ENCODE measurements around the gene NISCH. TPM values are rescaled to one million over a fixed set of nuclear protein-coding genes. Genes with fewer than 3 reads are reported as not detected.

NISCH gene
- total RNA-seq, 1 donor from 2014 or later: 43.3 TPM

DNA sequence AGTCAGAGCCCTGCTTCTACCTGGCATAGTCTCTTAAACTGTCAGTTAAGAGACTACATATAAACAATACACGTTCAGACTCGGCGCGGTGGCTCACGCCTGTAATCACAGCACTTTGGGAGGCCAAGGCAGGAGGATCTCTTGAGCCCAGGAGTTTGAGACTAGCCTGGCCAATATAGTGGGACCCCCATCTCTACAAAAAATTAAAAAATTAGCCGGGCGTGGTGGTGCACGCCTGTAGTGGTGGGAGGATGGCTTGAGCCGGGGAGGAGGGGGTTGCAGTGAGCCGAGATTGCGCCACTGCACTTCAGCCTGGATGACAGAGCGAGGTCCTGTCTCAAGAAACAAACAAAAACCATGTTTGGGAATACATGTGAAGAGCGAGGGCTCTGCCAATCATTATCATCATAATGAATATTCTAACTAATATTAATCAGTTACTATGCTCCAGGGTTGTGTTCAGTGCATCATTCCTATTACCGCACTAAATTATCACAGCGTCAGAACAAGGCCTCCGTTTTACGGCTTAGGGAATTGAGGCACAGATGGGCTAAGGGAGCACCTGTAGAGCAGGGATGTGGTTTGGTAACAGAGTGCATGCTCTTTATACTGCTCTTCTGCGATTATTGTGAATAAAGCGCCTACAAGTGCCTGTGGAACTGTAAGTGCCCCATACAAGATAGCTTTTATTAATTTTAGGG lies 80.2 kb downstream of the NISCH start:
- Histone ChIP-seq H3K9ac (ENCODE audit: low read depth in 1 of 3, low read length in 3 of 3) (peak overlapping the region; percentile 27 to 50 (median 40)), H3K27me3 (ENCODE audit: control insufficient read depth in 3 of 3, insufficient read depth in 3 of 3, low read length in 3 of 3) (peaks cover 0 to 3% (median 0%) of the 10 kb centered on the region in 3 donors), H3K9me3 (ENCODE audit: control insufficient read depth in 3 of 3, low read length in 3 of 3) (no peaks in the 10 kb centered on the region), H3K4me1 (ENCODE audit: control insufficient read depth in 3 of 3, insufficient read depth in 3 of 3, low read length in 3 of 3) (peaks cover 52 to 70% (median 55%) of the 10 kb centered on the region in 3 donors), H3K36me3 (ENCODE audit: control insufficient read depth in 3 of 3, insufficient read depth in 3 of 3, low read length in 3 of 3) (peaks cover 0 to 8% (median 3%) of the 10 kb centered on the region in 3 donors), H3K27ac (ENCODE audit: low read depth, low read length) (peak overlapping the region; percentile 36), H3K4me3 (ENCODE audit: low read length in 3 of 3) (peak overlapping the region in 2 of 3 donors; percentile 62 to 94)

DNA sequence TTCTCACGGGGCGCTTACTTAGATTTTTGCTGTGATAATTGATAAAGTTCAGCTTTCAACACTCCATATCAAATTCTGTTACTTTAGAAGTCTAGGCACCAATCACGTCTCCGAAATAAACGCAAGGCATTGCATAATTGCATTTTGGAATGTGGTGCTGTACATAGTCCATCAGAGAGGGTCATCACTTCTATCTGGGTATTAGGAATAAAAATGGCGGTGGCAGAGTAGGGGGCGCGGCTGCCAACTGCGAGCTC lies 80.6 kb downstream of the NISCH start:
- H3K27me3 ChIP-seq (ENCODE audit: control insufficient read depth in 3 of 3, insufficient read depth in 3 of 3, low read length in 3 of 3): peaks cover 0 to 3% (median 0%) of the 10 kb centered on the region in 3 donors
- H3K4me1 ChIP-seq (ENCODE audit: control insufficient read depth in 3 of 3, insufficient read depth in 3 of 3, low read length in 3 of 3): peaks cover 47 to 65% (median 50%) of the 10 kb centered on the region in 3 donors
- peaks cover 3 to 8% (median 6%) of the 10 kb centered on the region in 3 donors for H3K36me3 ChIP-seq (ENCODE audit: control insufficient read depth in 3 of 3, insufficient read depth in 3 of 3, low read length in 3 of 3)
- H3K9ac ChIP-seq (ENCODE audit: low read depth in 1 of 3, low read length in 3 of 3): peak overlapping the region; percentile 27 to 50 (median 40)
- peak overlapping the region; percentile 58 to 94 (median 62) for H3K4me3 ChIP-seq (ENCODE audit: low read length in 3 of 3)
- H3K27ac ChIP-seq (ENCODE audit: low read depth, low read length): peak overlapping the region; percentile 36
- no peaks in the 10 kb centered on the region for H3K9me3 ChIP-seq (ENCODE audit: control insufficient read depth in 3 of 3, low read length in 3 of 3)

DNA sequence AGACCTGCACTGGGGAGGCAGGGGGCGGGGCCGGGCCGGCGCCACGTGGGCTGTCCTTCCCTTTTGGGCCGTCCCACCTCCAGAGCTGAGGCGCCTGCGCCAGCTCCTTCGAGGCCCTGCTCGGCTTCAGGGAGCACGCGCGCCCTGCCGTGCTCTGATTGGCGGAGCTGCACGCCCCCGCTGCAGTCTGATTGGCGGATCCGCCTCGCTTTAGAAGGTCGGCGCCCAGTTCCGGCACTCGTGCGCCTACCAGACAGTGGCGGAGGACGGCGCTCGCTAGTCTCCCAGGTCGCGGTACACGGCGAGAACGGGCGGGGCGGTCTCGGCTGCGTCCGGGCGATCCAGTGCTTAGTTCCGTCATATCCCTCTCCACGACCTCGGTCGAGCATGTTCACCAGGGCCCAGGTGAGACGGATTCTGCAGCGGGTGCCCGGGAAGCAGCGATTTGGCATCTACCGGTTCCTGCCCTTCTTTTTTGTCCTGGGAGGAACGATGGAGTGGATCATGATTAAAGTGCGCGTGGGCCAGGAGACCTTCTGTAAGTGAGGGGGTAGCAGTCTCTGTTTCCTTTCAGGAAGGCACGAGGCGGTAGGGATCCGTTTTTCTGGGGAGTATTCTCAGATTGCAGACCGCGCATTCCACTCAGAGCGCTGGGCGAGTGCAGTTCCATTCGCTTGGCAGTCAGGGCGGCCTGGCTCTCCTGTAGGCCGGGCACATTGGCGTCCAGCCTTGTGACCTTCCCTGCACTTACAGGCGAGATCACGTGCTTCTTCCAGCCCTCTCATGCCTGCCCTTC lies 81.2 kb downstream of the NISCH start, which contains the start of gene UQCC5:
UQCC5 (plus strand) TSS at position 237 of the 796 bp plus-strand sequence; CDS start at position 388, 151 bp downstream.
- Histone ChIP-seq H3K4me3 (ENCODE audit: low read length in 3 of 3) (peak within 1 kb of the TSS; percentile 94 to 98 (median 94)), H3K27ac (ENCODE audit: low read depth, low read length) (peak within 1 kb of the TSS; percentile 93), H3K4me1 (ENCODE audit: control insufficient read depth in 3 of 3, insufficient read depth in 3 of 3, low read length in 3 of 3) (peaks cover 43 to 61% (median 45%) of the 10 kb centered on the region in 3 donors), H3K27me3 (ENCODE audit: control insufficient read depth in 3 of 3, insufficient read depth in 3 of 3, low read length in 3 of 3) (peaks cover 0 to 3% (median 0%) of the 10 kb centered on the region in 3 donors), H3K9ac (ENCODE audit: low read depth in 1 of 3, low read length in 3 of 3) (peak within 1 kb of the TSS; percentile 87 to 100 (median 96)), H3K36me3 (ENCODE audit: control insufficient read depth in 3 of 3, insufficient read depth in 3 of 3, low read length in 3 of 3) (peaks cover 5 to 8% (median 7%) of the 10 kb centered on the region in 3 donors), H3K9me3 (ENCODE audit: control insufficient read depth in 3 of 3, low read length in 3 of 3) (no peaks in the 10 kb centered on the region)

- Histone ChIP-seq H3K4me1 (ENCODE audit: control insufficient read depth in 3 of 3, insufficient read depth in 3 of 3, low read length in 3 of 3) (peaks cover 39 to 55% (median 41%) of the 10 kb centered on the region in 3 donors), H3K27ac (ENCODE audit: low read depth, low read length) (peak overlapping the region; percentile 93), H3K36me3 (ENCODE audit: control insufficient read depth in 3 of 3, insufficient read depth in 3 of 3, low read length in 3 of 3) (peaks cover 5 to 9% (median 8%) of the 10 kb centered on the region in 3 donors), H3K9ac (ENCODE audit: low read depth in 1 of 3, low read length in 3 of 3) (peak overlapping the region; percentile 87 to 100 (median 96)), H3K4me3 (ENCODE audit: low read length in 3 of 3) (peak overlapping the region; percentile 94 to 98 (median 94)), H3K9me3 (ENCODE audit: control insufficient read depth in 3 of 3, low read length in 3 of 3) (no peaks in the 10 kb centered on the region), H3K27me3 (ENCODE audit: control insufficient read depth in 3 of 3, insufficient read depth in 3 of 3, low read length in 3 of 3) (peaks cover 0 to 3% (median 0%) of the 10 kb centered on the region in 3 donors)
Observed at GRCh38 chr3:52537165-52537620, 81.8 kb downstream of the NISCH start.

DNA sequence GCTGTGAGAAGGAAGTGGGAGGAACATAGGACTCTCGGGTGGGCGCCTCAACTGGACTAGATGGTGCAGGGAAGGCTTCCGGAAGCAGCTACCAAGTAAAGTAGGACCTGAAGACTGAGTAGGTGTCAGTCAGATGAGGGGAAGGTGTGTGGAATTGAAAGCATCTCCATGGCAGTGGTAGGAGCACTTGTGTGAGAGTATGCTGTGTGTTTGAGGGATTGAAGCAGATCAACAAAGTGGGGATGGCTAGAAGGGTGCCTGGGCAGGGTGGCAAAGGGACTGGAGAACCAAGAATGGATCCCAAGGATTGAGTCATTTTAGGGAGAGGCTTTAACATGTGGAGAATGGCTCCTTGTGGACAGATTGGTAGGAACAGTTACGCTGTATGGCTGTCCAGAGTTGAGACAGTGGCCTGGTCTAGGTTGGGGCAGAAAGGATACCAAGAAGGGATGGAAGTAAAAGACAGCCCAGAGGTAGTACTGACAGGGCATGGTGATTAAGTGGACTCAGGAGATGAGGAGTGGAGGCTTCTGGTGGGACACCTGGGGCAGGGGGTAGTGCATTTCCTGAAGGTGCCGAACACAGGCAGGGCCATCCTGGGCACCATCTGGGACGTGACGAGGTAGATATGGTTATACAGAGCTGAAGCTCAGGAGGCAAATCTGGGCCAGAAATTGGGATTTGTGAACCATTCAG lies 82.5 kb downstream of the NISCH start:
- Histone ChIP-seq H3K9me3 (ENCODE audit: control insufficient read depth in 3 of 3, low read length in 3 of 3) (no peaks in the 10 kb centered on the region), H3K27ac (ENCODE audit: low read depth, low read length) (peak overlapping the region; percentile 93), H3K9ac (ENCODE audit: low read depth in 1 of 3, low read length in 3 of 3) (peak overlapping the region; percentile 87 to 100 (median 96)), H3K4me1 (ENCODE audit: control insufficient read depth in 3 of 3, insufficient read depth in 3 of 3, low read length in 3 of 3) (peaks cover 33 to 48% (median 35%) of the 10 kb centered on the region in 3 donors), H3K27me3 (ENCODE audit: control insufficient read depth in 3 of 3, insufficient read depth in 3 of 3, low read length in 3 of 3) (peaks cover 0 to 3% (median 0%) of the 10 kb centered on the region in 3 donors), H3K4me3 (ENCODE audit: low read length in 3 of 3) (peak overlapping the region; percentile 94 to 98 (median 94)), H3K36me3 (ENCODE audit: control insufficient read depth in 3 of 3, insufficient read depth in 3 of 3, low read length in 3 of 3) (peaks cover 5 to 9% (median 8%) of the 10 kb centered on the region in 3 donors)

DNA sequence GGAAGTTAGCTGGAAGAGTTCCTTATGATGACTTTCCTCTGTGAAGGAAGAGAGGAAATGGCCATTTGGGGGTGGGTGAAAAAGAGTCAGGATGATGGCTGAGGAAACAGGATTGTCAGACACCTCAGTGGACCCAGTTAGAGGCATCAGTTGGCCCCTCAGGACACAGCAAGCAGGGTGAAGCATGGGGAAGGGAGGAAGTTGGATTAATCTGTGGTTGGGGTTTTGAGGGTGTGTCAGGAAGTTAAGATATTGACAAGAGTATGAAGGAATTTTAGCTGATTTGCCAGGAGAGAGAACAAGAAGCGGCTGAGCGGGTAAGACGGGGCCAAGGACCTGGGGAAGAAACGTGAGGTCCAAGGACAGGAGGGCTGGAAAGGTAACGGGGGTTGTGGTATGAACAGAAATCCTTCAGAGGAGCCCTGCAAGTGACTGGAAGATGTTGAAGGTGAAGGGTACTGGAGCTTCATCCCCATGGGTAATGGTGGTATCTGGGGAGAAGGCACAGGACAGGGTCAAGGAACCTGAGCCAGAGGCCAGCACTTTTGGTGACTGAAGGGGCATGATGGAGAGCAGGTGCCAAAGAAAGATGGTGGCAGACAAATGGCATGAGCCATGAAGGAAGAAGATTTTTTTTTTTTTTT lies 83.7 kb downstream of the NISCH start:
- peak overlapping the region in 1 of 3 donors; percentile 45 for H3K9ac ChIP-seq (ENCODE audit: low read depth in 1 of 3, low read length in 3 of 3)
- peaks cover 31 to 45% (median 33%) of the 10 kb centered on the region in 3 donors for H3K4me1 ChIP-seq (ENCODE audit: control insufficient read depth in 3 of 3, insufficient read depth in 3 of 3, low read length in 3 of 3)
- peak overlapping the region in 1 of 3 donors; percentile 58 for H3K4me3 ChIP-seq (ENCODE audit: low read length in 3 of 3)
- peaks cover 5 to 9% (median 8%) of the 10 kb centered on the region in 3 donors for H3K36me3 ChIP-seq (ENCODE audit: control insufficient read depth in 3 of 3, insufficient read depth in 3 of 3, low read length in 3 of 3)
- no peaks in the 10 kb centered on the region for H3K9me3 ChIP-seq (ENCODE audit: control insufficient read depth in 3 of 3, low read length in 3 of 3)
- H3K27me3 ChIP-seq (ENCODE audit: control insufficient read depth in 3 of 3, insufficient read depth in 3 of 3, low read length in 3 of 3): peaks cover 0 to 3% (median 0%) of the 10 kb centered on the region in 3 donors
- no peak overlapping the region for H3K27ac ChIP-seq (ENCODE audit: low read depth, low read length)

DNA sequence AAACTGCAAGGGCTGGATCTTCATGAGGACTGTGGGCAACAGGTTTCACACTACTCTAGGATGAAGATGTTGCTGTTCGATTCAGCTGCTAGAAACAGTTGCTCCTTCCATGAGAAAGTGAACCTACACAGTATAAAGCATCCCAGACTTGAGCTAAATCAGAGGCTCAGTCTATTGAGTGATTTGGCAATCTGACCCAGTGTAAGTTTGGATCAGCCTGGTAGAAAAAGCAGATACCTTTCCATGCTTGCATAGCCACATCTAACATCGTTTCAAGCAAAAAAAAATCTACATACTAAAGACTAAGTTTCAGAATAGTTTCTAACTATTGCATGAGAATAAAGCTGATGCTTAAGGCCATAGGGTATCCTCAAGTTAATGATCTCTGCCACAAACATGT lies 85.6 kb downstream of the NISCH start:
- Histone ChIP-seq H3K27me3 (ENCODE audit: control insufficient read depth in 3 of 3, insufficient read depth in 3 of 3, low read length in 3 of 3) (no peaks in the 10 kb centered on the region), H3K36me3 (ENCODE audit: control insufficient read depth in 3 of 3, insufficient read depth in 3 of 3, low read length in 3 of 3) (peaks cover 5 to 12% (median 8%) of the 10 kb centered on the region in 3 donors), H3K4me1 (ENCODE audit: control insufficient read depth in 3 of 3, insufficient read depth in 3 of 3, low read length in 3 of 3) (peaks cover 31 to 38% (median 33%) of the 10 kb centered on the region in 3 donors), H3K9ac (ENCODE audit: low read depth in 1 of 3, low read length in 3 of 3) (no peak overlapping the region), H3K27ac (ENCODE audit: low read depth, low read length) (no peak overlapping the region), H3K4me3 (ENCODE audit: low read length in 3 of 3) (no peak overlapping the region), H3K9me3 (ENCODE audit: control insufficient read depth in 3 of 3, low read length in 3 of 3) (no peaks in the 10 kb centered on the region)
